Nucleus accumbens (tissue), 56 donors: Measurements from ENCODE around the gene FUT6.

Experiments
- DNase-seq, 56 donors: peaks; one replicate each; lab custom pipeline; 2025; lab: John Stamatoyannopoulos, UW

FUT6 gene

DNA sequence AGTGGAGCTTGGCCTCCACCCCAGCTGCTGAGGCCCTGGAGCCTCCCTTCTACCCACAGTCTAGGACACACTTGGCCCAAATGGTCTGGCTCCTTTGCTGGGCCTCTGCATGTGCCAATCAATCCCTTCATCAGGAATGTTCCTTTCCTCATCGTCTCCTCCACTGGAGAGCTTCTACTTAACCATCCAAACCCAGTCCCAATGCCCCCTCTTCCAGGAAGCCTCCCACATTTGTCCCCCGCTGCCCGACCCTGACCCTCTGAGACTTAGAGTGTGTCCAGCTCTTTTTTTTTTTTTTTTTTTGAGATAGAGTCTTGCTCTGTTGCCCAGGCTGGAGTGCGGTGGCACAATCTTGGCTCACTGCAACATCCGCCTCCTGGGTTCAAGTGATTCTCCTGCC, 51.1 kb downstream of the FUT6 start:
- DNase-seq, result no peak

- DNase-seq, result no peak
These were observed 51.9 kb downstream of the FUT6 start for GRCh38 chr19:5787409-5788182.

- no peak for DNase-seq
These were observed 52.7 kb downstream of the FUT6 start for GRCh38 chr19:5786593-5787408.

DNA sequence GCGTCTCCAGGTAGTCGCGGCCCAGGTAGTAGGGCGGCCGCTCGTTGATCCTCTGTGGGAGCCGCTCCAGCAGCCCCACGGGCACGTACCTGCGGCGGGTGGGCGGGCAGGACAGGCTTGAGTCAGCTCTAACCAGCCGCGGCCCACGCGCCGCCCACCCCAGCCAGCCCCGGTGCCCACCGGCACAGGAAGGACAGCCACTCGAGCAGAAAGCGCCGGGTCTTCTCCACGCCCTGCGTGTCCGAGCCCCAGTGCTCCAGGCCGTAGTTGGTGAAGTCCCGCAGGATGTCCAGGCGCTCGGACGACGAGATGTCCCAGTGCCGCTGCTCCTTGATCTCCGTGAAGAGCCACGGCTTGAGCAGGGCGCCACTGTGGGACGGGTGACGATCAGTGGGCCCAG, 54.1 kb downstream of the FUT6 start:
- DNase-seq, result no peak

DNA sequence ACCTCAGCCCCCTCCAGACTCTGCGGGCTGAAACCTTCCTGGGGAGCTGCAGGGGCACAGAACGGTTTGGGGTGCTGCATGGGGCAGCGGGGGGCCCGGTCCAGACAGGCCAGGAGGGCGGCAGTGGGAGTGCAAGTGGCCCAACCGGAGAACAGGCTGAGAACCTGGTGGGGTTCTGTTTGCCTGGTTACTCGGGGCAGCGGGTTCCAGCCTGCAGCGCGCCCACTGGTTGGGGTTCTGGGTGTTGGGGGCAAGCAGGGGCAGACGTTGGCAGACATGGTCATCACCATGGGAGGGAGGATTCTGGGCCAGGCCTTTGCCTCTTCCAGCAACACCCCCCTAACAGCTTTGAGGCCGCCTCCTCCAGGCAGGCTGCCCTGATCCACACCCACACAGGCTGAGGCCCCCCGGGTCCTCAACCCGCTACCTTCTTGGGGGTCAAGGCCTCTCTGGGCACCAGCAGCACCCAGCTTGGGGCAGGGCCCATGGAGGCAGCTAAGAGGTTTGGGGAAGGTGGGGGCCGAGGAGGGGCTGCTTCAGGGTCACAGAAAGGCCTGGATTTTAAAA, 54.8 kb downstream of the FUT6 start, which contains the start of gene PRR22:
PRR22 (minus strand) TSS at position 166 of the 567 bp plus-strand sequence; CDS start at position 80, 86 bp downstream.
- no peak for DNase-seq

- no peak for DNase-seq
These were observed 56.3 kb downstream of the FUT6 start for GRCh38 chr19:5782945-5783919.

DNA sequence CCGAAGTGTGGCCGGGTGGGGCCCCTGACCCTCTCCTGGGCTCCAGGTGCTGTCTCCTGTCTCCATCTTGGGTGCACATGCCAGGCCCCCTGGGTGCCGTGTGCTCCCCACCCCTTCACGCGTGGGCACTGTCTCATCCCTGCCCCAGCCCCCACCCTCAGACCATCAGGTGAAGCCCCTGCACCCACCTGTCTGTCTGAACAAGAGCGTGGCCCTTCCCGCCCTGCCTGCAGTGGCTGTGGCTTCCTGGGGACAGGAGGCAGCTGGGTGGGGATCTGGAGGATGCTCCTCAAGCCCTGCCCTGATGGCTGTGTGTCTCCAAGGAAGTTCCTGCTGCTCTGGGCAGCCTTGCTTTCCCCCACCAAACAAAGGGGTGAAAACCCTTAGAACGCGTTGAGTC, 57.2 kb downstream of the FUT6 start:
- DNase-seq, result no peak

- peak in 4 of 56 donors; percentile 2 to 26 (median 18) for DNase-seq
These were observed 58.6 kb downstream of the FUT6 start for GRCh38 chr19:5780916-5781315.
